ENCODE measurements around the gene CAMTA1.

GRCh38 chr1:7651203-7651602 is 865.9 kb downstream of the CAMTA1 start:
- TF ChIP-seq, protein P1, sequence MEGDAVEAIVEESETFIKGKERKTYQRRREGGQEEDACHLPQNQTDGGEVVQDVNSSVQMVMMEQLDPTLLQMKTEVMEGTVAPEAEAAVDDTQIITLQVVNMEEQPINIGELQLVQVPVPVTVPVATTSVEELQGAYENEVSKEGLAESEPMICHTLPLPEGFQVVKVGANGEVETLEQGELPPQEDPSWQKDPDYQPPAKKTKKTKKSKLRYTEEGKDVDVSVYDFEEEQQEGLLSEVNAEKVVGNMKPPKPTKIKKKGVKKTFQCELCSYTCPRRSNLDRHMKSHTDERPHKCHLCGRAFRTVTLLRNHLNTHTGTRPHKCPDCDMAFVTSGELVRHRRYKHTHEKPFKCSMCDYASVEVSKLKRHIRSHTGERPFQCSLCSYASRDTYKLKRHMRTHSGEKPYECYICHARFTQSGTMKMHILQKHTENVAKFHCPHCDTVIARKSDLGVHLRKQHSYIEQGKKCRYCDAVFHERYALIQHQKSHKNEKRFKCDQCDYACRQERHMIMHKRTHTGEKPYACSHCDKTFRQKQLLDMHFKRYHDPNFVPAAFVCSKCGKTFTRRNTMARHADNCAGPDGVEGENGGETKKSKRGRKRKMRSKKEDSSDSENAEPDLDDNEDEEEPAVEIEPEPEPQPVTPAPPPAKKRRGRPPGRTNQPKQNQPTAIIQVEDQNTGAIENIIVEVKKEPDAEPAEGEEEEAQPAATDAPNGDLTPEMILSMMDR (IDR thresholded peaks at IDR 0.05; ENCODE audit: low read depth, low read length, missing input control): no peak
- TF ChIP-seq, protein P2, sequence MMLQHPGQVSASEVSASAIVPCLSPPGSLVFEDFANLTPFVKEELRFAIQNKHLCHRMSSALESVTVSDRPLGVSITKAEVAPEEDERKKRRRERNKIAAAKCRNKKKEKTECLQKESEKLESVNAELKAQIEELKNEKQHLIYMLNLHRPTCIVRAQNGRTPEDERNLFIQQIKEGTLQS (IDR thresholded peaks at IDR 0.05): no peak
- TF ChIP-seq FOXA1 (IDR thresholded peaks at IDR 0.05) (no peak), TAF1 (conservative IDR thresholded peaks at IDR 0.05) (no peak), EGR1 (IDR thresholded peaks at IDR 0.05; ENCODE audit: low read depth in 2 of 2) (no peak), REST (IDR thresholded peaks at IDR 0.05) (no peak), MAX (IDR thresholded peaks at IDR 0.05) (no peak), SP1 (IDR thresholded peaks at IDR 0.05) (no peak), RAD21 (IDR thresholded peaks at IDR 0.05) (no peak)

All from liver (tissue), 3 donors.